HG03280 (cell line): ENCODE data around the gene GH2.
"Not testable (repeated sequence)": the region's sequence is repeated elsewhere in the genome, so short reads cannot be mapped to it uniquely, and the experiment has no call there.

ENCODE experiments used
- ATAC-seq: cut with Tn5 transposase; IDR thresholded peaks from one replicate; pipeline ENCODE4 v1.9.1; 2021; ENCODE audit warnings: mild to moderate bottlenecking, moderate library complexity; ENCODE audit not compliant: unreplicated experiment

GH2 gene

GRCh38 chr17:63881935-63882601, at the start of gene GH2:
GH2 (minus strand) TSS chr17:63881944; CDS start chr17:63881801, 143 bp downstream.
- ATAC-seq, result no peak

GRCh38 chr17:63930951-63931575, 49.3 kb upstream of the GH2 start:
- peak; percentile 45 for ATAC-seq

GRCh38 chr17:63929860-63930766, 48.4 kb upstream of the GH2 start:
- ATAC-seq, result no peak

- no peak for ATAC-seq
Measured at GRCh38 chr17:63928966-63929695, 47.4 kb upstream of the GH2 start.

GRCh38 chr17:63928172-63928666, 46.5 kb upstream of the GH2 start:
- no peak for ATAC-seq

- no peak for ATAC-seq
Measured at GRCh38 chr17:63927464-63928171, 45.9 kb upstream of the GH2 start.

GRCh38 chr17:63926164-63926563, 44.4 kb upstream of the GH2 start:
- ATAC-seq, result no peak

- no peak for ATAC-seq
Measured at GRCh38 chr17:63925615-63926014, 43.9 kb upstream of the GH2 start.

- not testable (repeated sequence) for ATAC-seq
Measured at GRCh38 chr17:63922402-63922801, 40.7 kb upstream of the GH2 start.

GRCh38 chr17:63920779-63921178, 39.0 kb upstream of the GH2 start:
- ATAC-seq, result not testable (repeated sequence)

- ATAC-seq, result not testable (repeated sequence)
Measured at GRCh38 chr17:63920050-63920449, 38.3 kb upstream of the GH2 start.

GRCh38 chr17:63919311-63919723, 37.6 kb upstream of the GH2 start:
- ATAC-seq, result peak; percentile 62

GRCh38 chr17:63918789-63919305, 37.1 kb upstream of the GH2 start, which contains the start of gene GH1:
GH1 (minus strand) TSS chr17:63918839; CDS start chr17:63918776, 63 bp downstream.
- ATAC-seq, result not testable (repeated sequence)

GRCh38 chr17:63918305-63918704, 36.6 kb upstream of the GH2 start:
- ATAC-seq, result no peak

- no peak for ATAC-seq
Measured at GRCh38 chr17:63917646-63918045, 35.9 kb upstream of the GH2 start.

- ATAC-seq, result not testable (repeated sequence)
Measured at GRCh38 chr17:63917206-63917605, 35.5 kb upstream of the GH2 start.

- ATAC-seq, result no peak
Measured at GRCh38 chr17:63916566-63917185, 34.9 kb upstream of the GH2 start.

GRCh38 chr17:63915753-63916152, 34.0 kb upstream of the GH2 start:
- ATAC-seq, result not testable (repeated sequence)

- no peak for ATAC-seq
Measured at GRCh38 chr17:63914471-63914870, 32.7 kb upstream of the GH2 start.
